PC-3 (cell line): ENCODE results near the gene THEM4. TPM values are rescaled to one million over a fixed set of nuclear protein-coding genes. Genes with fewer than 3 reads are reported as not detected.

ENCODE experiments used
- ATAC-seq: fragments of 200-7000 bp; cut with Tn5 transposase; 2 replicates; pipeline ENCODE4 v1.9.1; 2020; ENCODE audit warnings: mild to moderate bottlenecking, moderate library complexity
- BruUV-seq: library from RNA; stranded (reverse); fragments of 400-500 nt; replicated peaks from 2 replicates; lab custom pipeline; 2021; lab: Mats Ljungman, UMichigan
- CTCF ChIA-PET: fragments of 300-600 bp; sonication (Branson Sonifier 250); formaldehyde crosslinking; loops from one replicate; lab custom pipeline; 2022; ENCODE audit warnings: antibody characterized with exemption; lab: Charles Lee
- POLR2A ChIA-PET: fragments of 300-600 bp; sonication (Branson Sonifier 250); formaldehyde crosslinking; loops from one replicate; lab custom pipeline; 2022; ENCODE audit warnings: antibody characterized with exemption; ENCODE audit not compliant: unreplicated experiment; lab: Charles Lee
- DNase-seq: peaks from one replicate; pipeline ENCODE4 v3.0.0-alpha.2; 2015
- H2AFZ ChIP-seq: fragments of 300-600 bp; sonication (generic); 2 replicates; pipeline ENCODE4 v1.6.0; 2016; ENCODE audit warnings: antibody characterized with exemption, low read length
- H3F3A ChIP-seq: fragments of 300-600 bp; sonication (generic); one replicate; pipeline ENCODE4 v1.6.0; 2017; ENCODE audit warnings: antibody characterized with exemption, low read length, control low read depth, mild to moderate bottlenecking; ENCODE audit not compliant: unreplicated experiment
- H3K27ac ChIP-seq: fragments of 300-600 bp; sonication (generic); 2 replicates; pipeline ENCODE4 v1.5.1; 2016; ENCODE audit warnings: mild to moderate bottlenecking, low read length
- H3K27me3 ChIP-seq: fragments of 300-600 bp; sonication (generic); 2 replicates; pipeline ENCODE4 v1.6.1; 2016; ENCODE audit warnings: low read length, mixed read lengths
- H3K36me3 ChIP-seq: fragments of 300-600 bp; sonication (generic); 2 replicates; pipeline ENCODE4 v1.6.1; 2016; ENCODE audit warnings: low read depth, mixed run types, low read length, mixed read lengths
- H3K4me1 ChIP-seq: fragments of 300-600 bp; sonication (generic); 2 replicates; pipeline ENCODE4 v1.5.1; 2016; ENCODE audit warnings: low read length; ENCODE audit not compliant: insufficient read depth
- H3K4me2 ChIP-seq: fragments of 300-600 bp; sonication (generic); 2 replicates; pipeline ENCODE4 v1.6.0; 2016; ENCODE audit warnings: low read length
- H3K4me3 ChIP-seq: fragments of 300-600 bp; sonication (generic); 2 replicates; pipeline ENCODE4 v1.5.1; 2016; ENCODE audit warnings: mild to moderate bottlenecking, low read length, mixed read lengths
- H3K79me2 ChIP-seq: fragments of 300-600 bp; sonication (generic); 2 replicates; pipeline ENCODE4 v1.6.1; 2017; ENCODE audit warnings: low read length, mixed read lengths
- H3K9ac ChIP-seq: fragments of 300-600 bp; sonication (generic); 2 replicates; pipeline ENCODE4 v1.6.0; 2016; ENCODE audit warnings: mild to moderate bottlenecking, low read length
- H3K9me2 ChIP-seq: fragments of 300-600 bp; sonication (generic); replicated peaks from 2 replicates; pipeline ENCODE4 v1.6.1; 2016; ENCODE audit warnings: mixed run types, low read length, mixed read lengths
- H3K9me3 ChIP-seq: fragments of 300-600 bp; sonication (generic); 2 replicates; pipeline ENCODE4 v1.6.1; 2016; ENCODE audit warnings: low read length, mixed read lengths
- H4K20me1 ChIP-seq: fragments of 300-600 bp; sonication (generic); 2 replicates; pipeline ENCODE4 v1.6.1; 2016; ENCODE audit warnings: low read length, mixed read lengths
- CTCF ChIP-seq: fragments of 300-600 bp; sonication (generic); conservative IDR thresholded peaks from 2 replicates; pipeline ENCODE4 v1.5.1; 2017; ENCODE audit warnings: antibody characterized with exemption, low read depth, mild to moderate bottlenecking, low read length
- EZH2 ChIP-seq: fragments of 300-600 bp; sonication (generic); IDR thresholded peaks from one replicate; pipeline ENCODE4 v1.6.1; 2017; ENCODE audit warnings: antibody characterized with exemption, mild to moderate bottlenecking, low read length; ENCODE audit not compliant: unreplicated experiment
- EZH2phosphoT487 ChIP-seq: fragments of 300-600 bp; sonication (generic); IDR thresholded peaks from 2 replicates; pipeline ENCODE4 v1.6.1; 2018; ENCODE audit warnings: mild to moderate bottlenecking, antibody characterized with exemption, low read length, borderline replicate concordance
- intact Hi-C: fragments of 100-400 bp; cut with micrococcal nuclease; formaldehyde crosslinking; loops from 2 replicates; pipeline ENCODE4 v1.9.0; 2023
- total RNA-seq: library from RNA; depleted of rRNA; stranded (reverse); fragments of >200 nt; gene quantifications from 2 replicates; pipeline ENCODE4 v1.2.3, GENCODE V29; 2014

Gene THEM4
- total RNA-seq, 1 experiment from 2014 or later, result 18.1 TPM

GRCh38 chr1:151854658-151855057 lies 54.7 kb downstream of the THEM4 start:
- ChIA-PET CTCF (no interaction called here), POLR2A (no interaction called here)
- ATAC-seq (no peak), DNase-seq (no peak)
- H2AFZ ChIP-seq, result no peak overlapping the region
- H3K36me3 ChIP-seq, result no peaks in the 10 kb centered on the region
- no peak overlapping the region for H3K4me3 ChIP-seq
- no TSS peak for BruUV-seq
- intact Hi-C loops, result no loop called here
- H3K4me2 ChIP-seq, result no peak overlapping the region
- no peak overlapping the region for H3K27ac ChIP-seq
- H3K9me3 ChIP-seq, result no peaks in the 10 kb centered on the region
- H3K9ac ChIP-seq, result no peak overlapping the region
- no peaks in the 10 kb centered on the region for H4K20me1 ChIP-seq
- H3K27me3 ChIP-seq, result peaks cover 18% of the 10 kb centered on the region
- H3K4me1 ChIP-seq, result no peaks in the 10 kb centered on the region
- no peaks in the 10 kb centered on the region for H3F3A ChIP-seq
- no peaks in the 10 kb centered on the region for H3K9me2 ChIP-seq
- no peaks in the 10 kb centered on the region for H3K79me2 ChIP-seq
- TF ChIP-seq EZH2, result no peak
- no peak for TF ChIP-seq CTCF
- TF ChIP-seq EZH2phosphoT487, result no peak

DNA sequence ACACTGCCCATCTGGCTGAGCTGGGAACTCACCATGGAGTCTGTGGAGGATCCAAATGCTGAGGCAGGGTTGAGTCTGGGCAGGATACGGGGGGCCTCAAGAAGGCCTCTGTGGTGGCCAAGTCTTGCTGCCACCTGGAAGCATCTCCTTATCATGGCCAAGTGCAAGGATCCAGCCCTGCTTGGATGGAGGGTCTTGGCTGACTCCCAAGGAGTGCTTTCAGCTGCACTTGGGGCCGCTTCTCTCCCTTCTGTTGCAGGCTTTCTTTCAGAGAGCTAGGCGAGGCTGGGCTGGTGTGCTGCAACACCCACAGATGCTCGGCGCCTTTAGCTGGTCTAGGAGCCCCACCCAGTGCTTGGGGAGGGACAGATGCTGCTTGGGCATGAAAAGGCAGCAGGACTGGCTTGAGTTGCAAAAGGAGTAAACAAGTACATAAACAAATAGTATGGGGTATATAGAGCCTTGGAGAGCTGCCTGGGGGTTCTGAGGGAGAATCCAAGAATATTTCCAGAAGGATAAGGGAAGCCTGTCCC lies 55.8 kb downstream of the THEM4 start, which contains the start of gene THEM5:
Gene THEM5 (minus strand): TSS at position 302 of the 533 bp plus-strand sequence. CDS start 147 bp downstream, at position 155.
- ATAC-seq, result no peak
- H2AFZ ChIP-seq, result no peak within 1 kb of the TSS
- CTCF ChIA-PET, result no interaction called here

More for the DNA sequence above, 55.8 kb downstream of the THEM4 start, which contains the start of gene THEM5:
- Histone ChIP-seq H3K9ac (no peak within 1 kb of the TSS), H3K27ac (no peak within 1 kb of the TSS), H3K4me3 (no peak within 1 kb of the TSS), H3K4me1 (no peaks in the 10 kb centered on the region), H4K20me1 (no peaks in the 10 kb centered on the region), H3F3A (no peaks in the 10 kb centered on the region), H3K9me3 (no peaks in the 10 kb centered on the region), H3K36me3 (no peaks in the 10 kb centered on the region), H3K9me2 (no peaks in the 10 kb centered on the region), H3K4me2 (no peak within 1 kb of the TSS), H3K27me3 (peaks cover 18% of the 10 kb centered on the region), H3K79me2 (no peaks in the 10 kb centered on the region)
- no peak for TF ChIP-seq EZH2phosphoT487
- no peak for TF ChIP-seq CTCF
- TF ChIP-seq EZH2, result no peak
- intact Hi-C loops, result no loop called here
- DNase-seq, result no peak
- no TSS peak for BruUV-seq
- POLR2A ChIA-PET, result no interaction called here
